Astrocyte of the cerebellum (primary cell): Measurements from ENCODE around the gene ADGRF3.

Experiments used
- DNase-seq: peaks from one replicate; pipeline ENCODE4 v3.0.0-alpha.2; 2011; ENCODE audit warnings: low read depth
- H3K4me3 ChIP-seq: 2 replicates; pipeline ENCODE4 v1.5.1; 2011; ENCODE audit warnings: mild to moderate bottlenecking, low read depth, low read length, moderate library complexity
- in situ Hi-C: cut with HindIII; loops from 2 replicates; pipeline ENCODE4 v1.10.0; 2017; ENCODE audit warnings: low sequenced_read_pairs
- TF ChIP-seq, protein P1 (sequence below): IDR thresholded peaks from 2 replicates; pipeline ENCODE4 v1.5.1; 2012; ENCODE audit warnings: low read length, low read depth, moderate library complexity, mild to moderate bottlenecking; ENCODE audit errors: missing control alignments

ADGRF3 gene

DNA sequence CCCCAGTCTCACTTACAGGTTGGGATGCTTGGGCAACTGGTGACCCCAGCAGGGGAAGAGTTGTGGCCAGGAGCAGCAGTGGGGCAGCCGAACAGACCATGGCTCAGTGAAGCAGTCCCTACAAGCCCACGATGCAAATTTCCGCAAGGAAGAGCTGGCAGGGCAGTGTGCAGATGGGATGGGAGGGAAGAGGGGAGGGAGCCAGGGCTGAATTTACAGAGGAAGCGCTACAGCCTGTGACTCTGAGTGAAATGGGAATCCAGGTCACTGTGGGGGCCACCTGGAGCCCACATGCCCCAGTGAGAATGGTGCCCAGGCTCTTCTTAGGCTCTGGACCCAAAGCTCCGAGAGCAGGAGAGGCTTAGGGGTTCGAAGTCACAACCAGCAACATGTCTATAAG is 27.6 kb downstream of the ADGRF3 start:
- in situ Hi-C loops = no loop called here
- no peak for DNase-seq
- H3K4me3 ChIP-seq = no peak overlapping the region
- TF ChIP-seq, protein P1, sequence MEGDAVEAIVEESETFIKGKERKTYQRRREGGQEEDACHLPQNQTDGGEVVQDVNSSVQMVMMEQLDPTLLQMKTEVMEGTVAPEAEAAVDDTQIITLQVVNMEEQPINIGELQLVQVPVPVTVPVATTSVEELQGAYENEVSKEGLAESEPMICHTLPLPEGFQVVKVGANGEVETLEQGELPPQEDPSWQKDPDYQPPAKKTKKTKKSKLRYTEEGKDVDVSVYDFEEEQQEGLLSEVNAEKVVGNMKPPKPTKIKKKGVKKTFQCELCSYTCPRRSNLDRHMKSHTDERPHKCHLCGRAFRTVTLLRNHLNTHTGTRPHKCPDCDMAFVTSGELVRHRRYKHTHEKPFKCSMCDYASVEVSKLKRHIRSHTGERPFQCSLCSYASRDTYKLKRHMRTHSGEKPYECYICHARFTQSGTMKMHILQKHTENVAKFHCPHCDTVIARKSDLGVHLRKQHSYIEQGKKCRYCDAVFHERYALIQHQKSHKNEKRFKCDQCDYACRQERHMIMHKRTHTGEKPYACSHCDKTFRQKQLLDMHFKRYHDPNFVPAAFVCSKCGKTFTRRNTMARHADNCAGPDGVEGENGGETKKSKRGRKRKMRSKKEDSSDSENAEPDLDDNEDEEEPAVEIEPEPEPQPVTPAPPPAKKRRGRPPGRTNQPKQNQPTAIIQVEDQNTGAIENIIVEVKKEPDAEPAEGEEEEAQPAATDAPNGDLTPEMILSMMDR = no peak

DNA sequence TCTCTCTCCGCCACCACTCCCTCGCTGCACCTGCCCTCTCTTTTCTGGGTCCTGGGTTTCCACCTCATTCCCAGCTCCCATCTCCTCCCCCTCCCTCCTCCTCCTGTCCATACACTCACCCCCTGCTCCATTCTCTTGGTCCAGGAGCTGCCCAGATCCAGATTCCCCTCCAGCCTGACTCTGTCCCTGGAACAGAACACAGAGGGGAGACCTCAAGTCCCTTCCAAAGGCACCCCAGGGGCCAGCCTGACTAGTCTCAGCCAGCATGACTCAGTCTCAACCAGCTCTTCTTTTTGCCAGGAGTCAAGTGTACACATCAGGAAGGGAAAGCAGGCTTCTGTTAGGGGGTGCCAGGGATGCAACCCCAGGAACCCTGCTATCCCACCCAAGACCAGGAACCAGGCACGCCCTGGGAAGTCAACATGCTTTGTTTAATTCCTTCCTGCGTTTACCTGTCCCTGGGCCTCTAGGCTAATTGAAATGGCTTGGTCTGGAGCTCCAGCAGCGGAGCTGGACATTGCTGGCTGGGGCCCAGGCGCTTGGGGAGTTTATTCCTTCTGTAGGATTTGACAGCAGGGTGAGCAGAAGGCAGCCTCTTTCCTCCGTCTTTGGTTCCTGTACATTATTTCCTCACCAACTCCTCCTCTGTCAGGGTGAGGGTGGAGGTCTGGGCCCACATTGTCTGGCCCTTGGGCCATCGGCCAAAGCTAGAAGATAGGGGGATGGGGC is 29.0 kb downstream of the ADGRF3 start:
- TF ChIP-seq, protein P1 = no peak
- no peak for DNase-seq
- in situ Hi-C loops = no loop called here
- H3K4me3 ChIP-seq = no peak overlapping the region

DNA sequence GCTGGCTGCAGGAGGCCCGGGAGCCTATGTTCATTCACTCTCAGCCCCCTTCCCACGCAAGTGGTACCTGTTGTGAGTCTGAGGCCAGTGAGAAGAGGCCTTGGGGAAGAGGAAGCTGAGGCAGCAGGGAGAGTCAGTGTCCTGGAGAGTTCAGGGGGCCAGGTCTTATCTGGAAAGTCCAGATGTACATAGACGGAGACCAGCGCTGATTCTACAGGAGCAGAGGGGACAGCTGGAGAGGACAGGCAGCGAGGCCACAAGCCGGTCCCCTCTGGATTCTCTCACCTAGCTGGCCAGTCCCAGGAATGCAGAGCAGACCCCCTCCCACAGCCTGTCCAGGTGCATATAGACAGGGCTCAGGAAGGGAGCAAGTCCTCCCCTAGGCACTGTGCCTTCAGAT is 29.7 kb downstream of the ADGRF3 start:
- H3K4me3 ChIP-seq = no peak overlapping the region
- no peak for DNase-seq
- in situ Hi-C loops = no loop called here
- TF ChIP-seq, protein P1 = no peak

DNA sequence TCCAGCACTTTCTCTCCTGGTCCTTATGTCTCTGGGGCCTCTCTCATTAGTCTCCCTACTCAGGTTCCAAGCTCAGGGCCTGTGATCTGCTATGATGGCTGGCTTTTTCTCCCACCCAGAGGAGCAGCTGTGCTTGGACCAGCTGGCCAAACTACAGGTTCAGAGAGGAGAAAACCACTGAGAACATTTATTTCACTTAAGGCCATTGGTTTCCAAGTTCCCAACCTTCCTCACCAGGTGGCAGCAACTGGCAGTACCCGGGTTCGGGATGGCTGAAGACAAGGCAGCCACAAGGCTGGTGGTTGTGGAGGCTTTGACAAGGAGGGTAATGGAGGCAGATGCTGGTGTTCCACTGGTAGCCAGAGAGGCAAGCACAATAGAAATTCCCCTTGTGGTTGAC is 30.5 kb downstream of the ADGRF3 start:
- in situ Hi-C loops = no loop called here
- no peak for DNase-seq

DNA sequence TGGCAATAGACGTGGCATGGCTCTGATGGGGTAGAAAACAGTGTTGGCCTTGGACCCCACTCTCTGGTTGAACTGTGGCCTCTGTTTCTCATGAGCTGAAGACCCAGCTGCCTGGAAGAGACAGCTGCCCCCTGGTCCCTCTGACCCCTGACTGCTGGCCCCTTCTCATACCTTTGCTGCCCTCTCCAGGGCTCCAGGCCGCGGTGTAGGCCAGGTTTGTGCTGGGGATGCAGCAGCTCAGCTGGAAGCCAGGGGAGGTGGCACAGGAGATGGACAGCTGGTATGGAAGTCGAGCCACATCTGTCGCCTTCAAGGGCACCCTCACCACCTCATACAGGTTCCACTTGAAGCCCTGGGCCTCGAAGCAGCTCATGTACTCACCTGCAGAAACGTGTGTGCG is 32.3 kb downstream of the ADGRF3 start:
- no peak for DNase-seq
- TF ChIP-seq, protein P1 = no peak
- in situ Hi-C loops = no loop called here
- no peak overlapping the region for H3K4me3 ChIP-seq

More for the DNA sequence above, 30.5 kb downstream of the ADGRF3 start:
- H3K4me3 ChIP-seq = no peak overlapping the region
- TF ChIP-seq, protein P1 = no peak

DNA sequence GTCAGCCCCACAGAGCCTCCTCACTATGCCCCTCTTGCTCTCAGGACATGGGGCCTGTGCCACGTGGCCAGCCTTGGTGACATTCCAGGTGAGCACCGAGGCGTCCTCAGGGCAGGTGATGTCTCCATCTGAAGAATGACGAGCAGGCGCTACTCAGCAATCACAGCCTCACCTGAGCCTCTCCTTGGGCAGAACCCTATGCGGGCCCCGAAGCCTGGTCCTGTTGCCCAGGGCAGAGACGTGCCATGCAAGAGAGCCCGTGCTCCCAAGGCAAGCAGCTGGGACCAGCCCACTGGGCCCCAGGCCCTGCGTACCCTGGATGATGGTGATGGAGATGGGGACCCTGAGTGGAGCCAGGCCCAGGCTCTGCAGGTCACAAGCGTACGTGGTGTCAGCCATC is 33.1 kb downstream of the ADGRF3 start:
- TF ChIP-seq, protein P1 = no peak
- in situ Hi-C loops = no loop called here
- DNase-seq = no peak
- H3K4me3 ChIP-seq = no peak overlapping the region

DNA sequence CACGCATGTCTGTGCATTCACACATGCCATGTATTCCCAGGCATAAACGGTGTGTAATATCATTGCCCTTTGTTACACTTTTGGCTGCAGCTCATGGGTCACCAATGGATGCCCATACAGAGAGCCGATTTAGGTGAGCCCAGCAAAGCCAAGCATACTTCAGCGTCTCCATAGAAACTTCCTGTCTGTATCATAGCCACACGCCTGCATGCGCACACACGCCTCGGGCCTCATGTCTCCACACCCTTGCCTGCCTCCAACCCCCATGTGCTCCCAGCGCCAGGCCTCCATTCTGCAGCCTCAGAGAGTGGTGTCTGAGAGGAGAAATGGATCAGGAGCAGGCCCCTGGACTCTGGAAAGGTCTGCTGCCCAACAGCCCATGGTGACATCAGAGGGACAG is 34.1 kb downstream of the ADGRF3 start:
- no peak overlapping the region for H3K4me3 ChIP-seq
- in situ Hi-C loops = no loop called here
- TF ChIP-seq, protein P1 = no peak
- DNase-seq = no peak
